Smooth muscle cell (in vitro differentiated cells): ENCODE results near the gene CHD1. TPM values are rescaled to one million over a fixed set of nuclear protein-coding genes. Genes with fewer than 3 reads are reported as not detected.

Source experiments
- DNase-seq: peaks from one replicate; lab custom pipeline; 2025; ENCODE audit not compliant: unreplicated experiment; lab: John Stamatoyannopoulos, UW
- H2AFZ ChIP-seq: fragments of 200-600 bp; sonication (generic); 2 replicates; pipeline ENCODE4 v1.6.0; 2016; ENCODE audit warnings: antibody characterized with exemption, low read depth, mild to moderate bottlenecking
- H3F3A ChIP-seq: fragments of 200-600 bp; sonication (generic); 2 replicates; pipeline ENCODE4 v1.6.0; 2017; ENCODE audit warnings: antibody characterized with exemption, low read depth
- H3K27ac ChIP-seq: fragments of 200-600 bp; sonication (generic); 2 replicates; pipeline ENCODE4 v1.5.1; 2016; ENCODE audit warnings: low read depth, mild to moderate bottlenecking
- H3K27me3 ChIP-seq: fragments of 200-600 bp; sonication (generic); 2 replicates; pipeline ENCODE4 v1.6.1; 2016; ENCODE audit warnings: low read depth, mild to moderate bottlenecking
- H3K36me3 ChIP-seq: fragments of 200-600 bp; sonication (generic); 2 replicates; pipeline ENCODE4 v1.5.1; 2016; ENCODE audit warnings: low read depth
- H3K4me1 ChIP-seq: fragments of 200-600 bp; sonication (generic); 2 replicates; pipeline ENCODE4 v1.5.1; 2016; ENCODE audit warnings: low read depth
- H3K4me2 ChIP-seq: fragments of 200-600 bp; sonication (generic); 2 replicates; pipeline ENCODE4 v1.6.0; 2016; ENCODE audit warnings: mild to moderate bottlenecking
- H3K4me3 ChIP-seq: fragments of 200-600 bp; sonication (generic); 2 replicates; pipeline ENCODE4 v1.5.1; 2016; ENCODE audit warnings: mild to moderate bottlenecking
- H3K79me2 ChIP-seq: fragments of 200-600 bp; sonication (generic); 2 replicates; pipeline ENCODE4 v1.6.0; 2016; ENCODE audit warnings: low read depth, mild to moderate bottlenecking
- H3K9ac ChIP-seq: fragments of 200-600 bp; sonication (generic); 2 replicates; pipeline ENCODE4 v1.6.0; 2016; ENCODE audit warnings: low read depth
- H3K9me3 ChIP-seq: fragments of 200-600 bp; sonication (generic); replicated peaks from 2 replicates; pipeline ENCODE4 v1.5.1; 2016; ENCODE audit warnings: low read depth
- H4K20me1 ChIP-seq: fragments of 200-600 bp; sonication (generic); 2 replicates; pipeline ENCODE4 v1.6.0; 2016; ENCODE audit warnings: low read depth
- CTCF ChIP-seq: fragments of 200-600 bp; sonication (generic); IDR thresholded peaks from 2 replicates; pipeline ENCODE4 v1.5.1; 2017; ENCODE audit warnings: borderline replicate concordance, mild to moderate bottlenecking, antibody characterized with exemption; ENCODE audit not compliant: insufficient read depth, poor library complexity, severe bottlenecking
- WGBS: methylation state at CpG from one replicate; pipeline ENCODE4 v1.1.7; 2016; ENCODE audit warnings: low lambda C conversion rate; 5-methylcytosine and 5-hydroxymethylcytosine counted together
- polyA plus RNA-seq: library from polyadenylated mRNA; unstranded; fragments of >200 nt; fragmentation: Nextera tagmentation; extraction: Ambion mirVana; gene quantifications from 2 replicates; pipeline ENCODE4 v1.2.1, GENCODE V29; 2016
- total RNA-seq: library from RNA; depleted of rRNA; stranded (reverse); fragments of >200 nt; gene quantifications from 2 replicates; pipeline ENCODE4 v1.2.3, GENCODE V29; 2014

Gene CHD1
- total and polyA plus RNA-seq, 2 experiments from 2014 or later, result 12.0 to 51.5 TPM

DNA sequence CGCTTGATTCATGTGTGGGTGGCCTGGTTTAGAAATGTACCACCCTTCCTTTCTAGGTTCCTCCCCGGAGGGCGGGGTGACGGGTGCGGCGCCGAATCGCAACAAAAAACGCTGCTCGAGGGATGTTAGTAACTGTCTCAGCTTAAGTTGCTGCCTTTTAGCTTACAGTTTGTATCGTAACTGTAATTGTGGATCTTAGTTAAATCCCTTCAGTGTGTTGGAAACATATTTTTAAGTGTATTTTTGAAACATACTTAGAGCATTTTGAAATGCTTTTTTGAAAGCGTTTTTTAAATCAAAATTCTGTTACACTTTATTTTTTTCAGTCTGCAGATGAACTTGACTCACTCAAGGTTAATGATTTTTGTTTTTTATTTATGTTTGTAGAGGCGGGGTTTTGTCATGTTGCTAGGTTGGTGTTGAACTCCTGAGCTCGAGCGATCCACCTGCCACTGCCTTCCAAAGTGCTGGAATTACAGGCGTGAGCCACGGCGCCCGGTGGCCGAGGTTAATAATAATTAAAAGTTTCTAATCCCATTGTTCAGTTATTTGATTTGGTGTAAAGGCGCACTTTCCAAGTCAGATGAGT lies 997 bp upstream of the CHD1 start:
- Histone ChIP-seq H3K27me3 (no peaks in the 10 kb centered on the region), H3K79me2 (peaks cover 43% of the 10 kb centered on the region), H3K36me3 (peaks cover 6% of the 10 kb centered on the region), H3K4me3 (peak overlapping the region; percentile 90), H3K9me3 (no peaks in the 10 kb centered on the region), H3K4me1 (peaks cover 22% of the 10 kb centered on the region), H4K20me1 (peaks cover 66% of the 10 kb centered on the region), H3K4me2 (peak overlapping the region; percentile 96), H3F3A (no peaks in the 10 kb centered on the region), H3K9ac (peak overlapping the region; percentile 100), H2AFZ (peak overlapping the region; percentile 79), H3K27ac (peak overlapping the region; percentile 100)
- DNase-seq, result no peak
- 20% methylated on average over 21 of the region's 21 CpGs for WGBS
- no peak for TF ChIP-seq CTCF

- Histone ChIP-seq H3K4me3 (peak overlapping the region; percentile 90), H3K4me2 (peak overlapping the region; percentile 96), H3K27me3 (no peaks in the 10 kb centered on the region), H3K36me3 (peaks cover 11% of the 10 kb centered on the region), H3K9ac (peak overlapping the region; percentile 100), H3K79me2 (peaks cover 59% of the 10 kb centered on the region), H3K27ac (peak overlapping the region; percentile 100), H3K4me1 (peaks cover 22% of the 10 kb centered on the region), H2AFZ (peak overlapping the region; percentile 72), H4K20me1 (peaks cover 66% of the 10 kb centered on the region), H3F3A (no peaks in the 10 kb centered on the region), H3K9me3 (no peaks in the 10 kb centered on the region)
- WGBS, result 1% methylated on average over 44 of the region's 106 CpGs
- peak; percentile 88 for DNase-seq
- no peak for TF ChIP-seq CTCF
Observed at GRCh38 chr5:98927989-98928872, 576 bp downstream of the CHD1 start.

GRCh38 chr5:98927242-98927988 lies 1.4 kb downstream of the CHD1 start:
- peaks cover 22% of the 10 kb centered on the region for H3K4me1 ChIP-seq
- peaks cover 11% of the 10 kb centered on the region for H3K36me3 ChIP-seq
- H3K4me2 ChIP-seq, result peak overlapping the region; percentile 96
- peaks cover 67% of the 10 kb centered on the region for H3K79me2 ChIP-seq
- peak overlapping the region; percentile 72 for H2AFZ ChIP-seq
- no peaks in the 10 kb centered on the region for H3K27me3 ChIP-seq
- WGBS, result 2% methylated on average over 14 of the region's 14 CpGs
- DNase-seq, result no peak
- peak overlapping the region; percentile 90 for H3K4me3 ChIP-seq
- H3F3A ChIP-seq, result no peaks in the 10 kb centered on the region
- no peak for TF ChIP-seq CTCF
- H3K9ac ChIP-seq, result peak overlapping the region; percentile 100
- no peaks in the 10 kb centered on the region for H3K9me3 ChIP-seq
- H4K20me1 ChIP-seq, result peaks cover 66% of the 10 kb centered on the region
- peak overlapping the region; percentile 100 for H3K27ac ChIP-seq
